ENCODE measurements around the gene SCAF1.

The SCAF1 gene, protein sequence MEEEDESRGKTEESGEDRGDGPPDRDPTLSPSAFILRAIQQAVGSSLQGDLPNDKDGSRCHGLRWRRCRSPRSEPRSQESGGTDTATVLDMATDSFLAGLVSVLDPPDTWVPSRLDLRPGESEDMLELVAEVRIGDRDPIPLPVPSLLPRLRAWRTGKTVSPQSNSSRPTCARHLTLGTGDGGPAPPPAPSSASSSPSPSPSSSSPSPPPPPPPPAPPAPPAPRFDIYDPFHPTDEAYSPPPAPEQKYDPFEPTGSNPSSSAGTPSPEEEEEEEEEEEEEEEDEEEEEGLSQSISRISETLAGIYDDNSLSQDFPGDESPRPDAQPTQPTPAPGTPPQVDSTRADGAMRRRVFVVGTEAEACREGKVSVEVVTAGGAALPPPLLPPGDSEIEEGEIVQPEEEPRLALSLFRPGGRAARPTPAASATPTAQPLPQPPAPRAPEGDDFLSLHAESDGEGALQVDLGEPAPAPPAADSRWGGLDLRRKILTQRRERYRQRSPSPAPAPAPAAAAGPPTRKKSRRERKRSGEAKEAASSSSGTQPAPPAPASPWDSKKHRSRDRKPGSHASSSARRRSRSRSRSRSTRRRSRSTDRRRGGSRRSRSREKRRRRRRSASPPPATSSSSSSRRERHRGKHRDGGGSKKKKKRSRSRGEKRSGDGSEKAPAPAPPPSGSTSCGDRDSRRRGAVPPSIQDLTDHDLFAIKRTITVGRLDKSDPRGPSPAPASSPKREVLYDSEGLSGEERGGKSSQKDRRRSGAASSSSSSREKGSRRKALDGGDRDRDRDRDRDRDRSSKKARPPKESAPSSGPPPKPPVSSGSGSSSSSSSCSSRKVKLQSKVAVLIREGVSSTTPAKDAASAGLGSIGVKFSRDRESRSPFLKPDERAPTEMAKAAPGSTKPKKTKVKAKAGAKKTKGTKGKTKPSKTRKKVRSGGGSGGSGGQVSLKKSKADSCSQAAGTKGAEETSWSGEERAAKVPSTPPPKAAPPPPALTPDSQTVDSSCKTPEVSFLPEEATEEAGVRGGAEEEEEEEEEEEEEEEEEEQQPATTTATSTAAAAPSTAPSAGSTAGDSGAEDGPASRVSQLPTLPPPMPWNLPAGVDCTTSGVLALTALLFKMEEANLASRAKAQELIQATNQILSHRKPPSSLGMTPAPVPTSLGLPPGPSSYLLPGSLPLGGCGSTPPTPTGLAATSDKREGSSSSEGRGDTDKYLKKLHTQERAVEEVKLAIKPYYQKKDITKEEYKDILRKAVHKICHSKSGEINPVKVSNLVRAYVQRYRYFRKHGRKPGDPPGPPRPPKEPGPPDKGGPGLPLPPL

GRCh38 chr19:49641688-49642491, at the start of gene SCAF1:
Gene SCAF1 (plus strand): TSS chr19:49642209. CDS start chr19:49645027, 2,818 bp downstream.
- DNase-seq, result peak; percentile 99

GRCh38 chr19:49592486-49593232, 49.4 kb upstream of the SCAF1 start:
- peak; percentile 20 for DNase-seq

DNA sequence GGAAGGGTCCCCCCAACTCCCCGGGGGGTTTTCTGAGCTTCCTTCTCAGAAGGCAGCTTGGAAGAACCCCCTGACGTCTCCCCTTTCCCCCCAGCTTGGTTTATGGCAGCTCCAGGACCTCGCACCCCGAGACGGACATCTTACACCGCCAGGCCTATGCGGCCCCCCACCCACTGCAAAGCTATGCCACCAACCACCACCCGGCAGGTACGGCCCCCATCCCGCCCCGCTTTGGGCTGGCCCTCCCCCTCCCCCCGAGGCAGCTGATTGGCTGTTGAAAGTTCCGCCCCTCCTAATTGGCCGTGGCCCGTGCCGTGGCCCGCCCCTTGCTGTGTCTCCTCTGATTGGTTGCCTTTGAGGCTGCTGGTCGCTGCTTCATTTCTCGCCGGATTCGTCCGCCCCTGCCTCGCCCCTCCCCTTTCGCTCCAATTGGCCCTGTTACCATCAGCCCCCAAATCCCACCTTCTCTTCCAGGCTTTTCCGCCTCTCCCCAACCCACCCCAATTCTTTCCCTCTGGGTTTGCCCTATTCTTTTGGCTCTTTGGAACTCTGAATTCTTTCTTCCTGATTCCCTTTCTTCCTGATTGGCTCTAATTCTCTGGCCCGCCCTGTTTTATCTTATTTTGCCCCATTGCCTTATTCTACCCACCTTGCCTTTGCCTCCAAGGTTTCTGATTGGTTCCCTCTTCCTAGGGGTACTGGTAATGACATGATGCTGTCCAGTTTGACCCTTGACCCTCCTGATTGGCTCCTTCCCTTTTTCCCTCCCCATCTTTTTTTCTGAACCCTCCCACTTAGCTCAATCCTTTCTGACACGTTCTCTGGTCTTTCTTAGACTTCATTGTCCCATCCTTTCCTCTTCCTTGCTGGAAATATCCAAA, 48.5 kb upstream of the SCAF1 start:
- peak; percentile 94 for DNase-seq

DNA sequence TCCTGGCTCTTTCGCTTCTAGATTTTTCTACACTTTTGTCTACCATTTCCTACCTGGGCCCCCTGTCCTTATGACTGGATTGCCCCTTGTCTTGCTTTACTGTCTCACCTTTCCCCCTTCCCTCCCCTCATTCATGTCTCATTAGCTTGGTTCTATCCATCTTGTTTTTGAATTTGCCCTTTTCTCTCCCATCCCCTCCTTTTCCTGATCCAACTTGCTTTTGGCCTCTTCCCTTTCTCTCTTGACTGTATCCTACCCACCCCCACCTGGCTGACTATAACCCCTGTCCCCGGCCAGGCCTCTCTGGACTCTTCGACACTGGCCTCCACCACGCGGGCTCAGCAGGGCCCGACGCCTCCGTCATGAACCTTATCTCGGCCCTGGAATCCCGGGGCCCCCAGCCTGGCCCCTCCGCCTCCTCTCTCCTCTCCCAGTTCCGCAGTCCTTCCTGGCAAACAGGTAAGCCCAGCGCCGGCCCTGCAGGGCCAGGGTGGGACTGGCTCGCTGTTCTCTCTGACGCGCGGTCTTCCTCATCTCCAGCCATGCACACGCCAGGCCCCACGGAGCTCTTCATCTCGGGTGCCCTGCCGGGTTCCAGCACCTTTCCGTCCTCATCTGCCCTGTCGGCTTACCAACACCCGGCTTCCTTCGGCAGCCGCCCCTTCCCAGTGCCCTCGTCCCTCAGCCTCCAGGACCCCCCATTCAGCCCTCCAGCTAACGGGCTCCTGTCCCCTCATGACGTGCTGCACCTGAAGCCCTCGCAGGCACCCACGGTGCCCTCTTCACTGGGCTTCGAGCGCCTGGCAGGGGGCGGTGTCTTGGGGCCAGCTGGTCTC, 47.6 kb upstream of the SCAF1 start:
- DNase-seq, result no peak

- DNase-seq, result no peak
Observed at GRCh38 chr19:49594993-49595818, 46.8 kb upstream of the SCAF1 start.

GRCh38 chr19:49595819-49596404, 46.1 kb upstream of the SCAF1 start:
- no peak for DNase-seq

- no peak for DNase-seq
Observed at GRCh38 chr19:49596407-49596806, 45.6 kb upstream of the SCAF1 start.

DNA sequence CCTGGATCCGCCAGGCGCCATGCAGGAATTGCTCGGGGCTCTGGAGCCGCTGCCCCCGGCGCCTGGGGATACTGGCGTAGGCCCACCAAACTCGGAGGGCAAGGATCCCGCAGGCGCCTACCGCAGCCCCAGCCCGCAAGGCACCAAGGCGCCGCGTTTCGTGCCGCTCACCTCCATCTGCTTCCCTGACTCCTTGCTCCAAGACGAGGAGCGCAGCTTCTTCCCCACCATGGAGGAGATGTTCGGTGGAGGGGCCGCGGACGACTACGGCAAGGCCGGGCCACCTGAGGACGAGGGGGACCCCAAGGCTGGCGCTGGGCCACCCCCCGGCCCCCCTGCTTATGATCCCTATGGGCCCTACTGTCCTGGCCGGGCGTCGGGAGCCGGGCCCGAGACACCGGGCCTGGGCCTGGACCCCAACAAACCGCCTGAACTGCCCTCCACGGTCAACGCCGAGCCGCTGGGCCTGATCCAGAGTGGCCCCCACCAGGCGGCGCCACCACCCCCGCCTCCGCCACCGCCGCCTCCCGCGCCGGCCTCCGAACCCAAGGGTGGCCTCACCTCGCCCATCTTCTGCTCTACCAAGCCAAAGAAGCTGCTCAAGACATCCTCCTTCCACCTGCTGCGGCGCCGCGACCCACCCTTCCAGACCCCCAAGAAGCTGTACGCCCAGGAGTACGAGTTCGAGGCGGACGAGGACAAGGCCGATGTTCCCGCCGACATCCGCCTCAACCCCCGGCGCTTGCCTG, 44.9 kb upstream of the SCAF1 start:
- no peak for DNase-seq

DNA sequence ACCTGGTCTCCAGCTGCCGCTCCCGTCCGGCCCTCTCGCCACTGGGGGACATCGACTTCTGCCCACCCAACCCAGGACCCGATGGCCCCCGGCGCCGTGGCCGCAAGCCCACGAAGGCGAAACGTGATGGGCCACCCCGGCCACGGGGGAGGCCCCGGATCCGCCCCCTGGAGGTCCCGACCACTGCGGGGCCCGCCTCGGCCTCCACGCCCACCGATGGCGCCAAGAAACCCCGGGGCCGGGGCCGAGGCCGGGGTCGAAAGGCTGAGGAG, 44.4 kb upstream of the SCAF1 start:
- no peak for DNase-seq

GRCh38 chr19:49599378-49600295, 42.4 kb upstream of the SCAF1 start:
- DNase-seq, result no peak

GRCh38 chr19:49601482-49602038, 40.4 kb upstream of the SCAF1 start:
- no peak for DNase-seq

DNA sequence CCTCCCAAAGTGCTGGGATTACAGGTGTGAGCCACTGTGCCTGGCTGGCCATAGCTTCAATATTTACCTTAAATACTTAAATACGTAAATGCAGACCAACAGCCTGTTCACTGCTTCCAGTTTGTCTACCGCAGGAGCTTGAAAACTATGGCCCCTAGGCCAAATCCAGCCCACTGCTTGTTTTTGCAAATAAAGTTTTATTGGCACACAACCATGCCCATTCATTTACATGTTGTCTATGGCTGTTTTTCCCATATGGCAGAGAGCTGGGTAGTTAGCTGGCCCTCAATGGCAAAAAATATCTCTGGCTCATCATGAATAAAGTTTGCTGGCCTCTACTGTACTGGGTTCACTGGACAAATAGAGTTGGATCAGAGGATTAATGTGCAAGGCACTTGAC, 39.2 kb upstream of the SCAF1 start:
- no peak for DNase-seq

DNA sequence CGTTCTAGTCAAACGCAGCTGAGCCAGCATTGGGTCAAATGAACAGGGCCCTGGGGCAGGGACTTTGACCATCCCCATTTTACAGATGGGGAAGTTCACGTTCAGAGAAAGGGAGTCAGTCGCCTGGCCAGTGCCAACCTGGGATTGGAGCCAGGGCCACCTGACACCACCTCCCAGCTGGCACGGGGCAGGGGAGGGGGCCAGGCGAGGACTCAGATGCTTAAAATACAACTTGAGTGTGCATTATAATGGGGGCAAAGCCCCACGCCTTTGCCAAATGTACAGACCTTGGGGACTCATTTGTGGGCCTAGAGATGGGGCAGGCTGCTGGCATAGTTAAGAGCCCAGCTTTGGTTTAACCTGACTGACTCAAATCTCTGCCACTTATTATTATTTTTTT, 36.4 kb upstream of the SCAF1 start:
- DNase-seq, result no peak

DNA sequence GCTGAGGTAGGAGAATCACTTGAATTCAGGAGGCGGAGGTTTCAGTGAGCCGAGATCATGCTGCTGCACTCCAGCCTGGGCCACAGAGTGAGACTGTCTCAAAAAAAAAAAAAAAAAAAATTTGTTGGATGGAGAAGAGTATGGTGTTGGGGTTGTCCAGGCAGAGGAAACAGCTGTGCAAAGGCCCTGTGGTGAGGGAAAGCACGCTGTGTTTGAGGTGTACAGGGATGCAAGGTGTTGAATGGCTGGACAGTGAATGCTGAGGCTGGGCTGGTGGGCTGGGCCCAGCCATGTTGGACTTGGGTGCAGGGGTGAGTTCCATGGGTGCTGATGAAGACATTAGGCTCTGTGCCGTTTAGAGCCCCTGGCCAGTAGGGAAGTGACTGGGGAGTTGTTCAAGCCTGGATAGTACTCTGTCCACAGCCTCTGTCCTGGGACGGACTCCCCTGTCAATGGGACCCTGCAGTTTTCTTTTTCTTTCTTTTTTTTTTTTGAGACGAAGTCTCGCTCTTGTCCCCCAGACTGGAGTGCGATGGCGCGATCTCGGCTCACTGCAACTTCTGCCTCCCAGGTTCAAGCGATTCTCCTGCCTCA, 32.4 kb upstream of the SCAF1 start:
- DNase-seq, result no peak

DNA sequence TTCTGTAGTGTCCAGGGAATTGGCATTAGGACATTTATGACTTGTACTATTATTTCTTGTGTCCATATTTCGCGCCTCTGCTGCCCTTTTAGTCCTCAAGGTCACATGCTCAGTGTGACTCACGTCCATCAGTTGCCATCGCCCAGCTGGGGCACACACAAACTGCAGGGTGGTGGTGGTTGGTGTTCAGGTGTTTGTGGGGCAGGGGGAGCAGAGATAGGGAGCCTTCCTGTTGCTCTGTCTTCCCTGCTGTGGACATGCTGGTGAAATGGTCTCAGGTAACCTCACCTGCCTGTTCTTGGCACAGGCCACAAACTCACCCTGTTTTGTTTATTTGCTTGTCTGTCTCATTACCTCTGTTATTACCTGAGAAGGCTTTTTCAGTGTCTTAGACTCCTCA, 28.6 kb upstream of the SCAF1 start:
- DNase-seq, result no peak

Measured in stimulated activated CD4-positive, alpha-beta T cell treated with anti-CD3 and anti-CD28 coated beads, Interleukin-4, amount 100 ng/mL, for 24 hours (primary cell).